ENCODE data around the gene PIK3CD.
A peak's percentile ranks its signal among the peaks of the same experiment; 100 is the strongest.
"Not testable (repeated sequence)": the region's sequence is repeated elsewhere in the genome, so short reads cannot be mapped to it uniquely, and the experiment has no call there.

The PIK3CD gene

DNA sequence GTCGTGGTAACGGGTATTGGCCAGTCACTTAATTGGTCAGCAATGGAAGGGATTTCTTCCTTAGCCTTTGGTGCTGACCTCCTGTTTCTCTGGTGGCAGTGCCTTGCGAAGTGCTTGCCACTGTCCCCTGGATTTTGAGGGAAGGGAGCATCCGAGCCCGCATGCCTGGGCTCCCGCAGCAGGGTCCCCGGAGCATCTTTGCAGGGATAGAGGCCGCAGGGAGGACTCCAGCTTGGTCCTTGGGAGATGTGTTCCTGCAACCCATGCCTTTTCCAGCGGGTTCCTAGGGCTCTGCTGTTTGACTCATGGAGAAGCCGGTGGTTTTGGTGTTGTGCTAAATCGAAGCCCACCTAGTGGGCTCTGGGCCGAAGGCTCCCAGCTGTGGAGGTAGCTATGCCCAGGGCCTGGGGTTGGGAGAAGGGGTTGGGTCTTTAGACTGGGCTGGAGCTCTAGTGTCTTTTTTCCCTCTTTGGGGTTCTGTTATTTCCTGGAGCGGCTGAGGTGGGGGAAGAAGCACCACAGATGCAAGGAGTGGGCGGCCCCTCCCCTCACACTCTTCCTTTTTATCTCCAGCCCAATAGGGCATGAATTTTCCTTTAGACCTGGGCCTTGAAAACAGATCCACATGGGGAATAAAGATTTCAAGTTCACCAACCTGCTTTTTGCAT, 39.0 kb downstream of the PIK3CD start:
- DNase-seq: no peak

GRCh38 chr1:9691108-9691445, 39.5 kb downstream of the PIK3CD start:
- DNase-seq: no peak

DNA sequence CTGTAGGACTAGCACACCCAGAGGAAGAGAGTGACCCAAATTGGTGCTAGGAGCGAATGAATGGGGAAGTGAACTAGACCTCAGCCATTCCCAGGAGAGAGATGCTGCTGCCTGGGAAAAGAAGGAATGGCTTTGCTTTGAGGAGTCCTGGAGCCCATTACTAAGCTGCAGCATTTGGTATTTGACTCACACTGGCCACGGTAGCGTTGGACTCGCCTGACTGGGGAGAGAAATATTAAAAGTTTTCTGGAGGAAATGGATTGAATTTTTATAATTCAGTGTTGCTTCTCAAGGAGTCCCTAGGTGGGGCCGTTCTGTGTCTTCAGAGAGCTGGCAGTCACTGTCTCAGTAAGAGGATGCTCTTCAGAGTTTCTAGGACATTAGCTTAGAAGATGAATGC, 40.2 kb downstream of the PIK3CD start:
- DNase-seq: no peak

GRCh38 chr1:9696793-9697192, 45.3 kb downstream of the PIK3CD start:
- no peak for DNase-seq

- no peak for DNase-seq
Measured at GRCh38 chr1:9699361-9699760, 47.8 kb downstream of the PIK3CD start.

- no peak for DNase-seq
Measured at GRCh38 chr1:9700340-9700739, 48.8 kb downstream of the PIK3CD start.

GRCh38 chr1:9701665-9702064, 50.1 kb downstream of the PIK3CD start:
- DNase-seq: no peak

DNA sequence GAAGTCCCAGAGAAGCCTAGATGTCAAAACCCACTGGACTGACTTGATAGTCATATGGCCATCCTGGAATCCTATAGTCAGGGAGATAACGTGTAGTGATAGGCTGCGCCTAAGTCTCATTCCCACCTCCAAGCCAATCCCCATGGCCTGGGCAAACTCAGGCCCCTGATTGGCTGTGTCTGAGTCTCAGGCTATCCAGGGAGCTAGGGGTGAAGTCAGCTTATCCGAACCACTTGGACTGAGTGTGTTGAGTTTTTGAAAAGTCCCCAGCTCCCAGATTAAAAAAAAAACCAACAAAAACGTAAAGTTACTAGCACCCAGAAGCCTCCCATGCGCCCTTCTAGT, 51.6 kb downstream of the PIK3CD start:
- DNase-seq: no peak

GRCh38 chr1:9703681-9704080, 52.1 kb downstream of the PIK3CD start:
- no peak for DNase-seq

GRCh38 chr1:9705337-9706093, 54.0 kb downstream of the PIK3CD start:
- DNase-seq: no peak

- DNase-seq: no peak
Measured at GRCh38 chr1:9706178-9706577, 54.6 kb downstream of the PIK3CD start.

DNA sequence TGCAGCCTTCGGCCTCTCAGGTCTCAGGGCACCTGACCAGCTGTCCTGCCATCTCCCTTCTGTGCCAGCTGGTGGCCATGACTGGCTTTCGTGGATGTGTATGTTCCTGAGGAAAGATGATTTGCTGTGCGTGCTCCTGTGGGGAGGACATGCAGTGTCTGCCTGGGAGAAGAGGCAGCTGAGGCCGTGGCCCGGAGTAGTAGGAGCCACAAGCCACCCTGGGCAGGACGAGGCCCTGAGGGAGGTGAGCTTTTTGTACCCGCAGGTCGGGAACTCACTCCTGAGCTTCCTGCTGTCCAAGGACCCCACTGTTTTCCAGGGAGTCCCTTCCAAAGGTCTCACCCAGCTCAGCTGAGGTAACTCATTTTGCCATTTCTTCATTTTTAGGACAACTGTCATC, 58.5 kb downstream of the PIK3CD start:
- no peak for DNase-seq

- no peak for DNase-seq
Measured at GRCh38 chr1:9711466-9712020, 60.0 kb downstream of the PIK3CD start.

GRCh38 chr1:9712767-9713166, 61.2 kb downstream of the PIK3CD start:
- not testable (repeated sequence) for DNase-seq

DNA sequence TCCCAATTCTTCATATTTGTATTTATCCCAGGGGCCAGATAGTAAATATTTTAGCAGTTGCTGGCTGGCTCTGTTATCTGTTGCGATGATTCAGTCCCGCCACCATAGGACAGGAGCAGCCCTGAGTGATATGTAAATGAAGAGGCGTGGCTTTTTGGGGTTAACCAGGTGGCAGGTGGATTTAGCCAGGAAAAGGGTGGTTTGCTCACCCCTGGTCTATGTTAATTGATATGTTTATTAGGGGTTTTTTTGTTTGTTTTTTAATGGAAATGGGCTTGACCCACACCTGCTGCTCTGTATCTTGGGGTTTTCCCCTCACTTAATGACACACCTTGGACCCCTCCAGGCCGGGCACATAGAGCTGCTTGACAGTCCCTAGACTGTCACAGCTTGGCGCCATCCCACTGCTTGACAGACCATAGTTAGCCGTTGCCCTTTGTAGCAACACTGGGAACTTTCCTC, 62.8 kb downstream of the PIK3CD start:
- peak; percentile 67 for DNase-seq

DNA sequence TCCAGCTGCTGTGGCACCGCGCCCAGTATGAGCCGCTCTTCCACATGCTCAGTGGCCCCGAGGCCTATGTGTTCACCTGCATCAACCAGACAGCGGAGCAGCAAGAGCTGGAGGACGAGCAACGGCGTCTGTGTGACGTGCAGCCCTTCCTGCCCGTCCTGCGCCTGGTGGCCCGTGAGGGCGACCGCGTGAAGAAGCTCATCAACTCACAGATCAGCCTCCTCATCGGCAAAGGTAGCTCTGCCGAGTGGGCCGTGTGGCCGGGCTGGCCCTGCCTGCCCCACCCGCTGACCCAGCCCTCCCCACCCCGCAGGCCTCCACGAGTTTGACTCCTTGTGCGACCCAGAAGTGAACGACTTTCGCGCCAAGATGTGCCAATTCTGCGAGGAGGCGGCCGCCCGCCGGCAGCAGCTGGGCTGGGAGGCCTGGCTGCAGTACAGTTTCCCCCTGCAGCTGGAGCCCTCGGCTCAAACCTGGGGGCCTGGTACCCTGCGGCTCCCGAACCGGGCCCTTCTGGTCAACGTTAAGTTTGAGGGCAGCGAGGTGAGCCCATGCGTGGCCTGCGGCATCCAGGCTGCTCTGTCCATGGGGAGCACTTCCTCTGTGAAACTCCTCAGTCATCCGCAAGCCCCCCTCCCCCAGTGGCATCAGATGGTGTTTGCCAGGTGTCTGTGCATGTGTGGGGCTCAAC, 64.2 kb downstream of the PIK3CD start:
- DNase-seq: peak; percentile 72

- peak; percentile 42 for DNase-seq
Measured at GRCh38 chr1:9716404-9717192, 65.1 kb downstream of the PIK3CD start.

GRCh38 chr1:9717193-9718005, 65.9 kb downstream of the PIK3CD start:
- DNase-seq: peak; percentile 95

DNA sequence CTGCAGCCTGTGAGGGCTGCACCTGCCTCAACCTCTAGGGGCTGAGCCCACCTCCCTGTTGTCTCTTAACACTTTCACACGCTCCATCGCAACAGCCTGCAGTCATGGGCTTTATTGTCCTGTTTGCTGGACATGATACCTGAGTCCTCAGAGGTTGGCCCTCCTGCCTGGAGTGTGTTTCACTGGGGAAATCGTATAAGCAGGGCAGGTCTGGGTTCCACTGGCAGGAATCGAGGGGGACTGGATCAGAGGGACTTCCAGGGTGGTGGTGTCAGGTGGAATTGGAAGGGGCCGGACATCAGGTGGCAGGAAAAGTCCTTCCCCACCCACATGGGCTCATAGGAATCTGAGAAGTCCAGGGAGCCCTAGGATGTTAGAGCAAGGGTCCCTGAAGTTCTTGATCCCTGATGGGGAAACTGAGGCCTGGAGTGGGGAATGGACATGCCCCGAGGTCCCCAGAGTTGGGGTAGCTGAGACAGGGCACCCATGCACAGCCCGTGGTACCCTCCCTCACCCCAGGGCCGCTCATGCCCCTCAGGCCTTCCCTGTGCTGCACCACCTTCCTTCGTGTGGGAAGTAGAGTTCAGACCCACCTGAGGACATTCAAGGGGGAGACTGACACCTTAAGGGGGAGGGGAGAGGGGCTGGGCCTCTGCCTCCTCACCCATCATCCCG, 66.6 kb downstream of the PIK3CD start:
- no peak for DNase-seq

GRCh38 chr1:9719978-9720722, 68.6 kb downstream of the PIK3CD start:
- DNase-seq: no peak
